Lung (tissue), 12 donors: ENCODE measurements around the gene AMBRA1. TPM values are rescaled to one million over a fixed set of nuclear protein-coding genes. Genes with fewer than 3 reads are reported as not detected.

Source experiments
- ATAC-seq: fragments of 200-7000 bp; cut with Tn5 transposase; one replicate; pipeline ENCODE4 v1.9.1; 2020; ENCODE audit warnings: moderate number of reproducible peaks; ENCODE audit not compliant: insufficient read depth, low FRiP score
- DNase-seq, 3 donors: peaks; one replicate each; pipeline ENCODE4 v3.0.0-alpha.2; 2013 to 2017
- H3K27ac ChIP-seq, 2 donors: one replicate each; pipeline ENCODE4 v1.5.1; 2013; ENCODE audit warnings: mild to moderate bottlenecking in 2 of 2, moderate library complexity in 2 of 2, control low read depth in 1 of 2, inconsistent platforms in 1 of 2, low read depth in 1 of 2, low read length in 1 of 2
- H3K27me3 ChIP-seq, 3 donors: one replicate each; pipeline ENCODE4 v1.5.1; 2013; ENCODE audit warnings: low read length in 2 of 3; ENCODE audit not compliant: control insufficient read depth in 3 of 3, insufficient read depth in 3 of 3
- H3K36me3 ChIP-seq, 4 donors: one replicate each; pipeline ENCODE4 v1.5.1; 2013; ENCODE audit warnings: low read length in 4 of 4, mild to moderate bottlenecking in 1 of 4, moderate library complexity in 1 of 4; ENCODE audit not compliant: control insufficient read depth in 4 of 4, insufficient read depth in 4 of 4
- H3K4me1 ChIP-seq, 5 donors: one replicate each; pipeline ENCODE4 v1.5.1; 2013; ENCODE audit warnings: low read length in 5 of 5, mild to moderate bottlenecking in 2 of 5, moderate library complexity in 1 of 5; ENCODE audit not compliant: control insufficient read depth in 5 of 5, insufficient read depth in 5 of 5
- H3K4me3 ChIP-seq: one replicate; pipeline ENCODE4 v1.5.1; 2013; ENCODE audit warnings: mild to moderate bottlenecking, control low read depth, moderate library complexity
- H3K9ac ChIP-seq, 2 donors: one replicate each; pipeline ENCODE4 v1.5.1; 2013; ENCODE audit warnings: low read length in 2 of 2, control low read depth in 1 of 2; ENCODE audit not compliant: insufficient read depth in 1 of 2
- H3K9me3 ChIP-seq, 4 donors: one replicate each; pipeline ENCODE4 v1.5.1; 2013; ENCODE audit warnings: low read length in 3 of 4, mild to moderate bottlenecking in 1 of 4, moderate library complexity in 1 of 4; ENCODE audit not compliant: control insufficient read depth in 4 of 4, insufficient read depth in 3 of 4
- WGBS, 2 donors: extraction: QIAGEN DNeasy Blood & Tissue Kit; methylation state at CpG; one replicate each; pipeline ENCODE4 v1.1.7; 2013; 5-methylcytosine and 5-hydroxymethylcytosine counted together
- polyA plus RNA-seq, 2 donors: library from polyadenylated mRNA; stranded (reverse); fragments of 200-250 nt; gene quantifications; one replicate each; pipeline ENCODE4 v1.2.1, GENCODE V29; 2013
- total RNA-seq, 2 donors: library from RNA; depleted of rRNA in 1 of 2; stranded (reverse); fragments of >200 nt in 1 of 2; gene quantifications; one replicate each; pipeline ENCODE4 v1.2.1, GENCODE V29; 2014 to 2021
- TF ChIP-seq, protein P1 (sequence below): IDR thresholded peaks from 2 replicates; pipeline ENCODE4 v1.5.1; 2012; ENCODE audit warnings: mild to moderate bottlenecking; ENCODE audit errors: control extremely low read depth, extremely low read depth
- donor health status: control.
- donor health status: control.
- donor health status: Bipolar disorder and iron deficiency.
- donor health status: healthy.
- donor health status: DM: yes; HTN: yes; CAD: no.

Gene AMBRA1
- total and polyA plus RNA-seq, 4 donors, result 7.4 to 41.2 (median 23.7) TPM

DNA sequence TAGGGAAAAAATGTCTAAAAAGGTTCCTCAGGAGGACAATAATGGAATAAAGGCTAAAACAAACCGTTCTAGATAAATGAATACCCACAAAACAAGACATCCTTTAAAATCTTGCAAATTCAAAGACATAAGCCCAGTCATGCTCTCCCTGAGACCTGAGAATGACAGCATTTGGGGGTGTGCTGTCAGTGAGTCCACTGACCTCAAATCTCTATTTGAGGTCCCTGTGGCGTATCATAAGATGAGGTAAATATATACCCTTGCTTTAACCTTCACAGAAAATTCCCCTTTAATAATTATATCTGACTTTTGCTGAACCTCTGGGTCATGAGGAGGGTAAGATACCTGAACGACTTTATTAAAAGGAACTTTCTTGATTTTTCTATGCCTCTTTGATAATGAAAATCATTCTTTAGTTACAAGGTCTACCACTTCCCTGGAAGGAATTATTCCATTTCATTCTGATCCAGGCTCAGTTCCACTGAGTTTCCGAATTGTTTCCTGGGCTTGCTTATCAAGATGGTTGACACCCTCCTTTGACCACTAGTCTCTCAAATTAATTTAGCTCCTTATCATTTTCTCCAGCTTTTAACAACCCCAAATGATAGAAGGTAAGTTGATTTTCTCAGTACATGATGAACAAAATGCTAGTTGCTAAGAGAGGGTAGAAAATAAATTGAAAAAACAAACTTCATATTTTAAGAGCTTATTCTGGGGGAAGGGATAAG, 148.5 kb downstream of the AMBRA1 start:
- DNase-seq, result no peak
- WGBS, 2 donors, result 88% methylated on average over 4 of the region's 4 CpGs
- H3K27ac ChIP-seq, result no peak overlapping the region

DNA sequence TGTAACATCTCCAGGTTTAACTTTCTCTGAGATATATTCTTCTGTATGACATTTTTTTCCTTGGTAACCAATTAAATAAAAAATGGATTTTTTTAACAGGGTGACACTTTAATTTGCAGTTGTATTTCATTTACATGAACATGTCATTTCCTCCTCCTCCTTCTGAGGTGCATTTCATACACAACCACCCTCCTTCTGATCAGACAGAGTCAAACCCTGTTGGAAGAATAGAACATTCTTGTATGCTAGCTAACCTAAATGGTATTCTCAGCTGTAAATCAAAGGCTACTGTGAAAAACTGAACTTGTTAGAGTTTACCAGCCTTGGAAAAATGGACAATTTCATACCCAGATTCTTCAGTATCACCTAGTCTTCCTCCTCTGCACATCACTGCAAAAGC, 149.5 kb downstream of the AMBRA1 start:
- Histone ChIP-seq H3K9ac (no peak overlapping the region), H3K27ac (no peak overlapping the region), H3K4me3 (no peak overlapping the region), H3K4me1 (peaks cover 0 to 18% (median 5%) of the 10 kb centered on the region in 5 donors), H3K27me3 (no peaks in the 10 kb centered on the region), H3K36me3 (peaks cover 4 to 13% (median 8%) of the 10 kb centered on the region in 4 donors), H3K9me3 (no peaks in the 10 kb centered on the region)
- ATAC-seq (no peak), DNase-seq (no peak)
- TF ChIP-seq, protein P1, sequence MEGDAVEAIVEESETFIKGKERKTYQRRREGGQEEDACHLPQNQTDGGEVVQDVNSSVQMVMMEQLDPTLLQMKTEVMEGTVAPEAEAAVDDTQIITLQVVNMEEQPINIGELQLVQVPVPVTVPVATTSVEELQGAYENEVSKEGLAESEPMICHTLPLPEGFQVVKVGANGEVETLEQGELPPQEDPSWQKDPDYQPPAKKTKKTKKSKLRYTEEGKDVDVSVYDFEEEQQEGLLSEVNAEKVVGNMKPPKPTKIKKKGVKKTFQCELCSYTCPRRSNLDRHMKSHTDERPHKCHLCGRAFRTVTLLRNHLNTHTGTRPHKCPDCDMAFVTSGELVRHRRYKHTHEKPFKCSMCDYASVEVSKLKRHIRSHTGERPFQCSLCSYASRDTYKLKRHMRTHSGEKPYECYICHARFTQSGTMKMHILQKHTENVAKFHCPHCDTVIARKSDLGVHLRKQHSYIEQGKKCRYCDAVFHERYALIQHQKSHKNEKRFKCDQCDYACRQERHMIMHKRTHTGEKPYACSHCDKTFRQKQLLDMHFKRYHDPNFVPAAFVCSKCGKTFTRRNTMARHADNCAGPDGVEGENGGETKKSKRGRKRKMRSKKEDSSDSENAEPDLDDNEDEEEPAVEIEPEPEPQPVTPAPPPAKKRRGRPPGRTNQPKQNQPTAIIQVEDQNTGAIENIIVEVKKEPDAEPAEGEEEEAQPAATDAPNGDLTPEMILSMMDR, result no peak

More for the DNA sequence above, 148.5 kb downstream of the AMBRA1 start:
- ATAC-seq, result no peak
- TF ChIP-seq, protein P1, result no peak
- Histone ChIP-seq H3K4me3 (no peak overlapping the region), H3K27me3 (no peaks in the 10 kb centered on the region), H3K36me3 (peaks cover 4 to 13% (median 8%) of the 10 kb centered on the region in 4 donors), H3K4me1 (peaks cover 0 to 18% (median 5%) of the 10 kb centered on the region in 5 donors), H3K9ac (no peak overlapping the region), H3K9me3 (no peaks in the 10 kb centered on the region)

- Histone ChIP-seq H3K9me3 (no peaks in the 10 kb centered on the region), H3K36me3 (peaks cover 7 to 15% (median 14%) of the 10 kb centered on the region in 4 donors), H3K4me1 (peaks cover 0 to 14% (median 4%) of the 10 kb centered on the region in 5 donors), H3K4me3 (no peak overlapping the region), H3K27me3 (no peaks in the 10 kb centered on the region), H3K9ac (no peak overlapping the region), H3K27ac (no peak overlapping the region)
- no peak for ATAC-seq
- TF ChIP-seq, protein P1, result no peak
- 56 to 64% methylated on average over 4 of the region's 4 CpGs for WGBS, 2 donors
- peak in 2 of 3 donors; percentile 28 to 38 for DNase-seq
Measured at GRCh38 chr11:46438211-46438610, 155.6 kb downstream of the AMBRA1 start.
